SU-DHL-6 (cell line): Measurements from ENCODE around the gene HGD.

ENCODE experiments used
- CTCF ChIP-seq: fragments of 200-600 bp; sonication (generic); IDR thresholded peaks from one replicate; pipeline ENCODE4 v1.5.1; 2017; ENCODE audit warnings: antibody characterized with exemption, mild to moderate bottlenecking, low read length, moderate library complexity; ENCODE audit not compliant: insufficient read depth, poor library complexity, severe bottlenecking
- EZH2phosphoT487 ChIP-seq: fragments of 200-600 bp; sonication (generic), shearing (Covaris generic); conservative IDR thresholded peaks from 2 replicates; pipeline ENCODE4 v1.6.1; 2018; ENCODE audit warnings: mild to moderate bottlenecking, antibody characterized with exemption, low read length, moderate library complexity, mixed read lengths

GRCh38 chr3:120622457-120622856 lies 59.6 kb downstream of the HGD start:
- TF ChIP-seq EZH2phosphoT487 = no peak
- no peak for TF ChIP-seq CTCF
